HCT116 (cell line): Measurements from ENCODE around the gene C20orf204. TPM values are rescaled to one million over a fixed set of nuclear protein-coding genes. Genes with fewer than 3 reads are reported as not detected.

Experiments used
- ATAC-seq: fragments of 200-7000 bp; cut with Tn5 transposase; 2 replicates; pipeline ENCODE4 v1.9.1; 2020; ENCODE audit warnings: mild to moderate bottlenecking, moderate library complexity
- BruUV-seq: library from RNA; stranded (reverse); fragments of 400-500 nt; replicated peaks from 2 replicates; lab custom pipeline; 2021; lab: Mats Ljungman, UMichigan
- CTCF ChIA-PET: fragments of 300-600 bp; sonication (Branson Sonifier 250); formaldehyde crosslinking; loops from one replicate; lab custom pipeline; 2021; ENCODE audit warnings: antibody characterized with exemption; lab: Charles Lee
- POLR2A ChIA-PET: fragments of 300-600, 350-600 bp; sonication (Branson Sonifier 250); formaldehyde crosslinking; loops from one replicate; lab custom pipeline; 2021; ENCODE audit warnings: antibody characterized with exemption; lab: Charles Lee
- RAD21 ChIA-PET, 2 experiments: fragments of 300-600 bp; sonication (Branson Sonifier 250); formaldehyde crosslinking; loops; one replicate each; lab custom pipeline; 2023; ENCODE audit warnings: low total read pairs in 2 of 2; ENCODE audit not compliant: uncharacterized antibody in 2 of 2, unreplicated experiment in 2 of 2, low non-redundant PET in 1 of 2; lab: Charles Lee
- DNase-seq: peaks from one replicate; pipeline ENCODE4 v3.0.0-alpha.2; 2010; ENCODE audit warnings: low read depth, low spot score
- H2AFZ ChIP-seq: fragments of 200-600 bp; shearing (Covaris generic), sonication (generic); 2 replicates; pipeline ENCODE4 v1.6.1; 2017; ENCODE audit warnings: low read depth, mixed run types, mixed read lengths, antibody characterized with exemption, low read length; ENCODE audit not compliant: poor library complexity, severe bottlenecking
- H3K27ac ChIP-seq: 2 replicates; pipeline ENCODE4 v1.5.1; 2012; ENCODE audit warnings: low read depth, low read length
- H3K27me3 ChIP-seq: fragments of 200-600 bp; sonication (generic); 2 replicates; pipeline ENCODE4 v1.6.1; 2016; ENCODE audit warnings: mixed run types, low read length, mixed read lengths; ENCODE audit not compliant: insufficient read depth
- H3K36me3 ChIP-seq, 2 experiments: fragments of 200-500 bp in 1 of 2; fragments of 200-600 bp in 1 of 2; sonication (Bioruptor generic) in 1 of 2; sonication (generic) in 1 of 2; 2 replicates each; pipeline versions ENCODE4 v1.5.1 to v1.6.1; 2014 to 2016; ENCODE audit warnings: low read length in 2 of 2, inconsistent platforms in 1 of 2, mixed read lengths in 1 of 2, mixed run types in 1 of 2; ENCODE audit not compliant: insufficient read depth in 2 of 2, control insufficient read depth in 1 of 2
- H3K4me1 ChIP-seq, 2 experiments: fragments of 200-600 bp in 1 of 2; sonication (generic) in 1 of 2; 2 replicates each; pipeline versions ENCODE4 v1.5.1 to v1.6.1; 2012 to 2017; ENCODE audit warnings: low read length in 2 of 2, inconsistent platforms in 1 of 2, mild to moderate bottlenecking in 1 of 2, mixed read lengths in 1 of 2, mixed run types in 1 of 2, moderate library complexity in 1 of 2; ENCODE audit not compliant: insufficient read depth in 2 of 2, control insufficient read depth in 1 of 2
- H3K4me2 ChIP-seq: fragments of 200-600 bp; sonication (generic); 2 replicates; pipeline ENCODE4 v1.6.1; 2017; ENCODE audit warnings: mixed run types, low read length, mixed read lengths
- H3K4me3 ChIP-seq, 2 experiments: fragments of 200-600 bp in 1 of 2; sonication (generic) in 1 of 2; replicated peaks in 1 of 2; 2 replicates each; pipeline ENCODE4 v1.5.1; 2011 to 2016; ENCODE audit warnings: low read length in 2 of 2, control low read depth in 1 of 2, low read depth in 1 of 2, mild to moderate bottlenecking in 1 of 2, mixed read lengths in 1 of 2, mixed run types in 1 of 2
- H3K79me2 ChIP-seq: fragments of 200-600 bp; sonication (generic); 2 replicates; pipeline ENCODE4 v1.6.1; 2017; ENCODE audit warnings: mild to moderate bottlenecking, mixed run types, low read length, moderate library complexity, mixed read lengths; ENCODE audit not compliant: insufficient read depth
- H3K9ac ChIP-seq: fragments of 200-600 bp; sonication (generic); 2 replicates; pipeline ENCODE4 v1.6.1; 2016; ENCODE audit warnings: low read length, mixed read lengths
- H3K9me2 ChIP-seq: fragments of 200-600 bp; sonication (generic), shearing (Covaris generic); 2 replicates; pipeline ENCODE4 v1.6.1; 2017; ENCODE audit warnings: mixed run types, mild to moderate bottlenecking, moderate library complexity; ENCODE audit not compliant: insufficient read depth
- H3K9me3 ChIP-seq, 2 experiments: fragments of 200-500 bp in 1 of 2; fragments of 200-600 bp in 1 of 2; sonication (Bioruptor generic) in 1 of 2; sonication (generic) in 1 of 2; 2 replicates each; pipeline ENCODE4 v1.6.1; 2014 to 2017; ENCODE audit warnings: low read length in 2 of 2, mixed read lengths in 2 of 2, inconsistent platforms in 1 of 2, low read depth in 1 of 2, mild to moderate bottlenecking in 1 of 2, mixed run types in 1 of 2, moderate library complexity in 1 of 2; ENCODE audit not compliant: control insufficient read depth in 1 of 2, insufficient read depth in 1 of 2
- H4K20me1 ChIP-seq: fragments of 200-600 bp; sonication (generic), shearing (Covaris generic); 2 replicates; pipeline ENCODE4 v1.6.1; 2017; ENCODE audit warnings: mixed run types, mild to moderate bottlenecking, moderate library complexity; ENCODE audit not compliant: insufficient read depth
- CEBPB ChIP-seq: IDR thresholded peaks from 2 replicates; pipeline ENCODE4 v1.6.1; 2012; ENCODE audit warnings: low read depth
- CTCF ChIP-seq, 3 experiments: fragments of 200-600 bp in 1 of 3; sonication (generic) in 1 of 3; IDR thresholded peaks in 2 of 3; conservative IDR thresholded peaks in 1 of 3; 2 replicates each; pipeline ENCODE4 v1.5.1; 2012 to 2017; ENCODE audit warnings: low read depth in 2 of 3, low read length in 2 of 3, antibody characterized with exemption in 1 of 3, borderline replicate concordance in 1 of 3, control low read depth in 1 of 3, mild to moderate bottlenecking in 1 of 3, mixed read lengths in 1 of 3, mixed run types in 1 of 3, moderate library complexity in 1 of 3; ENCODE audit not compliant: insufficient read depth in 1 of 3
- ELF1 ChIP-seq: IDR thresholded peaks from 2 replicates; pipeline ENCODE4 v1.6.1; 2012; ENCODE audit warnings: low read depth, borderline replicate concordance
- JUND ChIP-seq: IDR thresholded peaks from 2 replicates; pipeline ENCODE4 v1.6.1; 2012
- MAX ChIP-seq: IDR thresholded peaks from 2 replicates; pipeline ENCODE4 v1.6.1; 2012
- POLR2AphosphoS5 ChIP-seq: IDR thresholded peaks from 2 replicates; pipeline ENCODE4 v1.6.1; 2011; ENCODE audit warnings: mild to moderate bottlenecking, low read depth, low read length, moderate library complexity
- RAD21 ChIP-seq: IDR thresholded peaks from 2 replicates; pipeline ENCODE4 v1.6.1; 2012; ENCODE audit warnings: low read depth, mild to moderate bottlenecking
- REST ChIP-seq: IDR thresholded peaks from 2 replicates; pipeline ENCODE4 v1.6.1; 2012; ENCODE audit warnings: low read depth
- TCF7L2 ChIP-seq: IDR thresholded peaks from 2 replicates; pipeline ENCODE4 v1.7.0; 2011; ENCODE audit warnings: borderline replicate concordance, inconsistent platforms; ENCODE audit not compliant: insufficient read depth, insufficient read length; ENCODE audit errors: extremely low read depth
- ZFX ChIP-seq: fragments of 450-650 bp; IDR thresholded peaks from 2 replicates; pipeline ENCODE4 v1.6.1; 2017
- intact Hi-C: fragments of 100-400 bp; cut with micrococcal nuclease; formaldehyde crosslinking; loops from 2 replicates; pipeline ENCODE4 v1.10.0; 2022
- total RNA-seq: library from RNA; stranded (reverse); gene quantifications from one replicate; pipeline ENCODE4 v1.2.1, GENCODE V29; 2021; ENCODE audit not compliant: unreplicated experiment

The C20orf204 gene
- total RNA-seq, 1 experiment from 2014 or later = 2.5 TPM

- peak; percentile 48 for DNase-seq
- peak overlapping the region; percentile 63 for H3K9ac ChIP-seq
- POLR2A ChIA-PET = interaction anchor here (0.6 to 1.6 kb wide), 6 partner anchors 8 to 174 kb away, joined by 3 to 6 read pairs (median 3); partner anchors contain the start of genes PRPF6, TCEA2 and TPD52L2
- no peaks in the 10 kb centered on the region for H3K9me3 ChIP-seq
- peak overlapping the region; percentile 92 for H3K27ac ChIP-seq
- no peaks in the 10 kb centered on the region for H3K27me3 ChIP-seq
- H3K9me2 ChIP-seq = no peaks in the 10 kb centered on the region
- peak overlapping the region; percentile 43 to 65 for H3K4me3 ChIP-seq
- RAD21 ChIA-PET = interaction anchor here (0.5 to 1.1 kb wide), 6 partner anchors 16 to 501 kb away, joined by 3 to 6 read pairs (median 4); partner anchors contain the start of gene TCEA2 (in 1 of the 2)
- peak; percentile 86 for ATAC-seq
- no peaks in the 10 kb centered on the region for H3K79me2 ChIP-seq
- H2AFZ ChIP-seq = peak overlapping the region; percentile 61
- TF ChIP-seq TCF7L2 (no peak), ZFX (peak; percentile 89; the same call in 1 of the 2 replicates), CEBPB (no peak), RAD21 (peak; percentile 83), REST (no peak), ELF1 (no peak), JUND (no peak), MAX (peak; percentile 87), POLR2AphosphoS5 (peak; percentile 35; the same call in 1 of the 2 replicates), CTCF (IDR thresholded peaks at IDR 0.05 in 2 of 3, conservative IDR thresholded peaks at IDR 0.05 in 1 of 3; ENCODE audit: borderline replicate concordance in 1 of 3, insufficient read depth in 1 of 3, low read depth in 2 of 3, low read length in 2 of 3) (peak; percentile 60 to 72 (median 65))
- TF ChIP-seq, all 23 proteins: peak for 5
- BruUV-seq = no TSS peak
- CTCF ChIA-PET = interaction anchor here (0.5 to 5.1 kb wide), 16 partner anchors 9 to 568 kb away, joined by 3 to 35 read pairs (median 4); partner anchors contain the start of genes PRPF6 and TCEA2
- H3K36me3 ChIP-seq = no peaks in the 10 kb centered on the region; a peak in 1 of 4 replicates
- intact Hi-C loops = loop anchor here (1.0 kb wide), 1 partner anchor 82 kb away; no protein-coding TSS in a partner anchor
- H3K4me1 ChIP-seq = peaks cover 3 to 21% of the 10 kb centered on the region in 2 experiments
- no peaks in the 10 kb centered on the region for H4K20me1 ChIP-seq
- peak overlapping the region; percentile 96 for H3K4me2 ChIP-seq
Measured at GRCh38 chr20:64038565-64039292, 2.7 kb downstream of the C20orf204 start.
